GM12878 (cell line): ENCODE measurements around the gene TGFB2. TPM values are rescaled to one million over a fixed set of nuclear protein-coding genes. Genes with fewer than 3 reads are reported as not detected.

Experiments used
- ATAC-seq: fragments of 200-7000 bp; cut with Tn5 transposase; 3 replicates; pipeline ENCODE4 v1.9.1; 2020; ENCODE audit warnings: mild to moderate bottlenecking, moderate library complexity
- BruUV-seq: library from RNA; stranded (reverse); fragments of 400-500 nt; replicated peaks from 2 replicates; lab custom pipeline; 2021; lab: Mats Ljungman, UMichigan
- CTCF ChIA-PET: fragments of 300-600 bp; sonication (Branson Sonifier 250); formaldehyde crosslinking; extraction: SDS; loops from one replicate; lab custom pipeline; 2021; ENCODE audit warnings: inconsistent platforms; lab: Yijun Ruan, JAX
- POLR2A ChIA-PET: fragments of 350-600 bp; formaldehyde crosslinking; extraction: SDS; loops from one replicate; lab custom pipeline; 2021; ENCODE audit warnings: inconsistent platforms; lab: Charles Lee
- RAD21 ChIA-PET: fragments of 300-600 bp; sonication (Branson Sonifier 250); formaldehyde crosslinking; loops from one replicate; lab custom pipeline; 2023; ENCODE audit warnings: antibody characterized with exemption; ENCODE audit not compliant: unreplicated experiment; lab: Charles Lee
- SMC1A ChIA-PET: fragments of 300-600 bp; sonication (Branson Sonifier 250); formaldehyde crosslinking; loops from one replicate; lab custom pipeline; 2023; ENCODE audit not compliant: unreplicated experiment, uncharacterized antibody; lab: Charles Lee
- DNase-seq: peaks from one replicate; pipeline ENCODE4 v3.0.0-alpha.2; 2011; ENCODE audit warnings: low read depth, low spot score
- FAIRE-seq: peaks from 3 replicates; lab custom pipeline; 2011; peaks lifted over from hg19 to GRCh38; lab: Jason Lieb, UNC
- H2AFZ ChIP-seq: 2 replicates; pipeline ENCODE4 v1.6.0; 2011; ENCODE audit warnings: low read depth, low read length, control low read depth; ENCODE audit not compliant: control insufficient read depth
- H3K27ac ChIP-seq: 2 replicates; pipeline ENCODE4 v1.5.1; 2011; ENCODE audit warnings: control low read depth; ENCODE audit not compliant: control insufficient read depth, insufficient read depth
- H3K27me3 ChIP-seq, 2 experiments: replicated peaks in 1 of 2; 2 replicates each; pipeline versions ENCODE4 v1.6.0 to v1.6.1; 2011; ENCODE audit warnings: low read length in 1 of 2; ENCODE audit not compliant: control insufficient read depth in 2 of 2, insufficient read depth in 2 of 2
- H3K36me3 ChIP-seq, 2 experiments: 2 replicates each; pipeline ENCODE4 v1.5.1; 2011; ENCODE audit warnings: low read length in 1 of 2; ENCODE audit not compliant: control insufficient read depth in 2 of 2, insufficient read depth in 2 of 2
- H3K4me1 ChIP-seq: 2 replicates; pipeline ENCODE4 v1.6.1; 2011; ENCODE audit warnings: mild to moderate bottlenecking, low read length, moderate library complexity, mixed read lengths; ENCODE audit not compliant: control insufficient read depth, insufficient read depth
- H3K4me2 ChIP-seq: 2 replicates; pipeline ENCODE4 v1.6.0; 2011; ENCODE audit warnings: control low read depth; ENCODE audit not compliant: control insufficient read depth, insufficient read depth
- H3K4me3 ChIP-seq: fragments of 200-600 bp; sonication (generic); 2 replicates; pipeline ENCODE4 v1.5.1; 2016
- H3K79me2 ChIP-seq: 2 replicates; pipeline ENCODE4 v1.6.0; 2011; ENCODE audit warnings: low read length; ENCODE audit not compliant: control insufficient read depth, insufficient read depth
- H3K9ac ChIP-seq: 2 replicates; pipeline ENCODE4 v1.8.0; 2011; ENCODE audit warnings: low read length, control low read depth, mixed read lengths; ENCODE audit not compliant: control insufficient read depth, insufficient read depth
- H3K9me3 ChIP-seq: replicated peaks from 3 replicates; pipeline ENCODE4 v1.5.1; 2011; ENCODE audit warnings: mild to moderate bottlenecking, low read length; ENCODE audit not compliant: control insufficient read depth, insufficient read depth
- H4K20me1 ChIP-seq: 2 replicates; pipeline ENCODE4 v1.6.0; 2011; ENCODE audit not compliant: control insufficient read depth, insufficient read depth
- CBFB ChIP-seq: IDR thresholded peaks from 2 replicates; pipeline ENCODE4 v1.6.1; 2016; ENCODE audit warnings: antibody characterized with exemption, low read depth
- CBX5 ChIP-seq: sonication (generic); IDR thresholded peaks from 2 replicates; pipeline ENCODE4 v1.6.1; 2016; ENCODE audit warnings: low read depth, moderate library complexity, mild to moderate bottlenecking, inconsistent platforms
- CREB1 ChIP-seq: IDR thresholded peaks from 2 replicates; pipeline ENCODE4 v1.6.1; 2012; ENCODE audit warnings: low read depth, mild to moderate bottlenecking, inconsistent platforms
- CTCF ChIP-seq, 3 experiments: IDR thresholded peaks in 2 of 3; conservative IDR thresholded peaks in 1 of 3; 2 replicates each; pipeline ENCODE4 v1.5.1; 2011; ENCODE audit warnings: low read depth in 3 of 3, low read length in 3 of 3, mild to moderate bottlenecking in 3 of 3, control low read depth in 2 of 3, moderate library complexity in 2 of 3, inconsistent platforms in 1 of 3, mixed read lengths in 1 of 3; ENCODE audit not compliant: control insufficient read depth in 2 of 3, insufficient read depth in 1 of 3; ENCODE audit errors: extremely low read depth in 1 of 3
- EP300 ChIP-seq, 2 experiments: fragments of 150-350 bp in 1 of 2; IDR thresholded peaks; 2 replicates each; pipeline ENCODE4 v1.6.1; 2011 to 2012; ENCODE audit warnings: low read depth in 2 of 2, low read length in 2 of 2, borderline replicate concordance in 1 of 2, improper control_type of control experiment in 1 of 2, inconsistent platforms in 1 of 2; ENCODE audit not compliant: control insufficient read depth in 1 of 2
- FOXK2 ChIP-seq: fragments of 450-650 bp; IDR thresholded peaks from 2 replicates; pipeline ENCODE4 v1.6.1; 2017; ENCODE audit warnings: mild to moderate bottlenecking, moderate library complexity
- NFXL1 ChIP-seq: fragments of 450-650 bp; IDR thresholded peaks from 2 replicates; pipeline ENCODE4 v1.6.1; 2017; ENCODE audit warnings: antibody characterized with exemption, mild to moderate bottlenecking, borderline replicate concordance
- PAX5 ChIP-seq: IDR thresholded peaks from 2 replicates; pipeline ENCODE4 v1.6.1; 2011; ENCODE audit warnings: low read depth, low read length, borderline replicate concordance
- RFX5 ChIP-seq: IDR thresholded peaks from 2 replicates; pipeline ENCODE4 v1.6.1; 2011; ENCODE audit warnings: low read depth, low read length, improper control_type of control experiment
- TARDBP ChIP-seq: IDR thresholded peaks from 2 replicates; pipeline ENCODE4 v1.6.1; 2016; ENCODE audit warnings: borderline replicate concordance
- TCF12 ChIP-seq: IDR thresholded peaks from 2 replicates; pipeline ENCODE4 v1.6.1; 2011; ENCODE audit warnings: low read depth, mild to moderate bottlenecking, low read length
- ZNF207 ChIP-seq: fragments of 450-650 bp; IDR thresholded peaks from 2 replicates; pipeline ENCODE4 v1.6.1; 2014; ENCODE audit warnings: antibody characterized with exemption, mild to moderate bottlenecking, borderline replicate concordance
- ZNF24 ChIP-seq: fragments of 450-650 bp; IDR thresholded peaks from 2 replicates; pipeline ENCODE4 v1.6.1; 2017; ENCODE audit warnings: antibody characterized with exemption, mild to moderate bottlenecking
- WGBS: methylation state at CpG from one replicate; pipeline ENCODE4 v1.1.6; 2016; ENCODE audit warnings: low lambda C conversion rate; ENCODE audit not compliant: insufficient replicate concordance, insufficient coverage; ENCODE audit errors: missing lambda C conversion rate; 5-methylcytosine and 5-hydroxymethylcytosine counted together
- in situ Hi-C: fragments of 300-500 bp; cut with MboI; formaldehyde crosslinking; loops from 9 replicates; pipeline ENCODE4 v1.14.3; 2018; ENCODE audit warnings: mixed read lengths
- intact Hi-C: fragments of 100-400 bp; cut with micrococcal nuclease; formaldehyde crosslinking; loops from one replicate; pipeline ENCODE4 v1.14.2; 2022; ENCODE audit not compliant: unreplicated experiment
- polyA plus RNA-seq, 11 experiments: library from polyadenylated mRNA; depleted of rRNA in 4 of 11; unstranded in 6 of 11; stranded (reverse) in 5 of 11; fragments of >200 nt; fragmentation: Nextera tagmentation in 4 of 11; fragmentation: Illumina TruSeq in 1 of 11; extraction: Ambion mirVana in 4 of 11; extraction: Trizol in 1 of 11; gene quantifications; 1 replicate in 1 of 11; 2 replicates in 10 of 11; pipeline versions ENCODE4 v1.2.1 to v1.2.3, GENCODE V29; 2011 to 2016; ENCODE audit warnings: inconsistent platforms in 2 of 11, missing spikeins in 2 of 11, low read depth in 1 of 11
- total RNA-seq, 4 experiments: library from RNA; depleted of rRNA in 3 of 4; stranded (reverse); fragments of >200 nt in 3 of 4; fragmentation: Illumina TruSeq in 1 of 4; extraction: Trizol in 1 of 4; gene quantifications; 2 replicates each; pipeline versions ENCODE4 v1.2.1 to v1.2.3, GENCODE V29; 2013 to 2021

TGFB2 gene
- total and polyA plus RNA-seq, 10 of the 15 experiments (the other 5 are each of a cell fraction or from before 2014, with no cell fraction given): 0.03 to 0.11 (median 0.04) TPM; not detected in 6

- intact Hi-C loops (no loop called here), in situ Hi-C loops (no loop called here)
- no peaks in the 10 kb centered on the region for H3K79me2 ChIP-seq
- H3K4me3 ChIP-seq: no peak overlapping the region
- SMC1A ChIA-PET: no interaction called here
- no peak overlapping the region for H3K27ac ChIP-seq
- no TSS peak for BruUV-seq
- no peaks in the 10 kb centered on the region for H3K9me3 ChIP-seq
- no peaks in the 10 kb centered on the region for H3K4me1 ChIP-seq
- no peak overlapping the region for H3K4me2 ChIP-seq
- H3K27me3 ChIP-seq: no peaks in the 10 kb centered on the region
- FAIRE-seq (no peak), ATAC-seq (no peak), DNase-seq (no peak)
- no peaks in the 10 kb centered on the region for H4K20me1 ChIP-seq
- WGBS: 17% methylated on average over 3 of the region's 3 CpGs
- no peak overlapping the region for H3K9ac ChIP-seq
- H3K36me3 ChIP-seq: no peaks in the 10 kb centered on the region
- RAD21 ChIA-PET: no interaction called here
- TF ChIP-seq CREB1 (no peak), CBFB (no peak), ZNF207 (no peak), TARDBP (no peak), FOXK2 (no peak), CTCF (IDR thresholded peaks at IDR 0.05 in 2 of 3, conservative IDR thresholded peaks at IDR 0.05 in 1 of 3; ENCODE audit: control insufficient read depth in 2 of 3, extremely low read depth in 1 of 3, insufficient read depth in 1 of 3, low read depth in 3 of 3, low read length in 3 of 3) (no peak), ZNF24 (no peak), RFX5 (no peak), PAX5 (no peak), TCF12 (no peak), NFXL1 (no peak), CBX5 (no peak), EP300 (IDR thresholded peaks at IDR 0.05; ENCODE audit: borderline replicate concordance in 1 of 2, control insufficient read depth in 1 of 2, low read depth in 2 of 2, low read length in 2 of 2) (no peak)
- POLR2A ChIA-PET: no interaction called here
- CTCF ChIA-PET: no interaction called here
- no peak overlapping the region for H2AFZ ChIP-seq
Measured at GRCh38 chr1:218400624-218401023, 55.5 kb downstream of the TGFB2 start.
